GM19467 (cell line): ENCODE measurements around the gene TRAPPC1.
"Not testable (repeated sequence)": the region's sequence is repeated elsewhere in the genome, so short reads cannot be mapped to it uniquely, and the experiment has no call there.

ENCODE experiments used
- ATAC-seq: cut with Tn5 transposase; IDR thresholded peaks from one replicate; pipeline ENCODE4 v1.9.1; 2021; ENCODE audit warnings: mild to moderate bottlenecking, moderate library complexity; ENCODE audit not compliant: unreplicated experiment

Gene TRAPPC1

GRCh38 chr17:7931709-7932482 lies at the start of gene TRAPPC1, which contains the start of gene CNTROB:
Gene TRAPPC1, minus strand, starts transcription at chr17:7931946. Its CDS starts 117 bp downstream, at chr17:7931829.
Gene CNTROB, plus strand, starts transcription at chr17:7932206. Its CDS starts 874 bp downstream, at chr17:7933080.
- peak; percentile 81 for ATAC-seq

- ATAC-seq: no peak
Measured at GRCh38 chr17:7977805-7978204, 46.1 kb upstream of the TRAPPC1 start.

DNA sequence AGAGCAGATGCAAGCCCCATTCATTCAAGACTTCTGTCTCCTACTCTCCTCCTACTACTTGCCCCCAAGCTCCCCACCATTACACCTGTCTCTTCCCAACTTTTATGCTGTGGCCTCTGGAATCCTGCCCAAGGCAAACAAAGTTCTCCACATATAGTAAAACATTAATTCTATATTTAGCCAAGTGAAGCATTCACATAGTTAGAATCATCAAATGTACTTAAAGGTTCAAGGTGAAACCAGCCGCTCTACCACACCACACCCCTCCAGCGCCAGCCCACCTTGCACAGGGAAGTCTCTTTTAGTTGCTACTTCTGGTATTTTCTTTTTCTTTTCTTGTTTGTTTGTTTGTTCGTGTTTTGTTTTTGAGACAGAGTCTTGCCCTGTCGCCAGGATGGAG lies 45.3 kb upstream of the TRAPPC1 start:
- no peak for ATAC-seq

- no peak for ATAC-seq
Measured at GRCh38 chr17:7974638-7975131, 42.9 kb upstream of the TRAPPC1 start.

- no peak for ATAC-seq
Measured at GRCh38 chr17:7972131-7972785, 40.5 kb upstream of the TRAPPC1 start.

DNA sequence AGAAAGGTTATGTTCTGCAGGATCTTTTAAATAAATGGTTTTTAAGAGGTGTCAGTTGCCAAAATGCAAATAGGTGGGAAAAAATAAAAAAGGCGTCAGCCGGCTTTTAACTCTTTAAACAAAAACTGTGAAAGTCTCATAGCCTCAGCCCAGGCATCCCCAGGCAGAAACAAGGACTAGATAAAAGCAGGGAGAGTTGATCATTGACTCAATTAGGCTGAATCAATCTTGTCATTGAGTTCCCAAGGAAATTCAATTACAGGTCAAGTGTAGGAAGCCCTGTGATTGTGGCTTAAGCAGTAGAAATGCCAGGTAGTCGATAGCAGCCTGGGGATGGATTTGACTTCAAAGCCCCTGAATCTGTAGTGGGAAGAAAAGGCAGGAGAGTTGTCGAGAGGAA lies 39.9 kb upstream of the TRAPPC1 start:
- ATAC-seq: no peak

DNA sequence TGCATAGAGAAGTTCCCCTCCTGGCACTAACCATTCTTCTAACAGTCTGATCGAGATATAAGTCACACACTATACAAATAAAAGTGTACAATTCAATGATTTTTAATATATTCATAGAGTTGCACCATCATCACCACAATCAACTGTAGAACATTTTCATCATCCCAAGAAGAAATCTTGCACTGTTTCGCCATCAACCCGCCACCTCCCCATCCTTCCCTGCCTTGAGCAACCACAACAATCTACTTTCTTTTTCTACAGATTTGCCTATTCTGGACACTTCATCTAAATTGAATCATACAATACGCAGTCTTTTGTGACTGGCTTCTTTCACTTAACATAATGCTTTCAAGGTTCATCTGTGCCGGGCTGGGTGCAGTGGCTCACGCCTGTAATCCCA lies 37.7 kb upstream of the TRAPPC1 start:
- ATAC-seq: no peak

GRCh38 chr17:7967751-7968150 lies 36.0 kb upstream of the TRAPPC1 start:
- no peak for ATAC-seq

DNA sequence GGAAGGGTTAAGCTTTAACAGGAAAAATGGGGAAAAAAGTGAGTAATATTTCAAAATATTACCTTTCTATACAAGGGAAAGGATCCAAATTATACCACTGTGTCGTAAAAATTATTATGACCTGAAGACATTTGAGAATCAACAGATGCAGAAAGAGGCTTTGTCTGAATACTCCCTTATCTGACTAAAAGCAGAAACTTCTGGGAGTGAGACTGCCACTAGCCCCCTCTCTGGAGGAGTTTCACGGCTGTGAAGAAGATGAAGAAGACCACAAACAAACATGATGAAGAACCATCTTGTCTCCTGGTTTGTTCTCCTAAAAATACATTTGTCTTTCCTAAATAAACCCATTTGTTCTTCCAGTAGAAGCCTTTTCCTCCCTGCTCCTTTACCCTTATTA lies 29.7 kb upstream of the TRAPPC1 start:
- no peak for ATAC-seq

GRCh38 chr17:7959503-7960253 lies 27.9 kb upstream of the TRAPPC1 start:
- ATAC-seq: no peak

DNA sequence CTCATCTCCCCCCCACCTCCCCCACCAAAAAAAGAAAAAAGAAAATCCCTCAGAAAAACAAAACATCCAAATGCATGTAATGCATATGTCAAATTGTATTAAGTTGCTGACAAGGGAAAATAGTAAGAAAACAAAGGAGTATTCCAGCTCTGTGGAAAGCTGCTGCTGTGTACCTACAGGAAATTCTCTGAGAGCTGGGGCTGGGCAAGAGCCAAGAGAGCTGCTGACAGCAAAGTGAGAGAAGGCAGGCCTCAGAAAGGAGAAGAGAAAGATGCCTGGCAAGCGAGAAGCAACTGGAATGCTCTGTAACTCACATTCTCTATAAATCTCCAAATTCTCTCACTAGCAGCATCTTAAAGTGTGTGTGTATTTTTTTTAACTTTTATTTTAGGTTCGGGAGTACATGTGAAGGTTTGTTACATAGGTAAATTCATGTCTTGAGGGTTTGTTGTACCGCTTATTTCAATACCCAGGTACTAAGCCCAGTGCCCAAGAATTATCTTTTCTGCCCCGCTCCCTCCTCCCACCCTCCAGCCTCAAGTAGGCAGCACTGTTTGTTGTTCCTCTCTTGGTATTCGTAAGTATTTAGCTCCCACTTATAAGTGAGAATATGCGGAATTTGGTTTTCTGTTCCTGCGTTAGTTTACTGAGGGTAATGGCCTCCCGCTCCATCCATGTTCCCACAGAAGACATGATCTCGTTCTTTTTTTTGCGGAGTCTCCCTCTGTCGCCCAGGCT lies 24.7 kb upstream of the TRAPPC1 start:
- ATAC-seq: no peak

DNA sequence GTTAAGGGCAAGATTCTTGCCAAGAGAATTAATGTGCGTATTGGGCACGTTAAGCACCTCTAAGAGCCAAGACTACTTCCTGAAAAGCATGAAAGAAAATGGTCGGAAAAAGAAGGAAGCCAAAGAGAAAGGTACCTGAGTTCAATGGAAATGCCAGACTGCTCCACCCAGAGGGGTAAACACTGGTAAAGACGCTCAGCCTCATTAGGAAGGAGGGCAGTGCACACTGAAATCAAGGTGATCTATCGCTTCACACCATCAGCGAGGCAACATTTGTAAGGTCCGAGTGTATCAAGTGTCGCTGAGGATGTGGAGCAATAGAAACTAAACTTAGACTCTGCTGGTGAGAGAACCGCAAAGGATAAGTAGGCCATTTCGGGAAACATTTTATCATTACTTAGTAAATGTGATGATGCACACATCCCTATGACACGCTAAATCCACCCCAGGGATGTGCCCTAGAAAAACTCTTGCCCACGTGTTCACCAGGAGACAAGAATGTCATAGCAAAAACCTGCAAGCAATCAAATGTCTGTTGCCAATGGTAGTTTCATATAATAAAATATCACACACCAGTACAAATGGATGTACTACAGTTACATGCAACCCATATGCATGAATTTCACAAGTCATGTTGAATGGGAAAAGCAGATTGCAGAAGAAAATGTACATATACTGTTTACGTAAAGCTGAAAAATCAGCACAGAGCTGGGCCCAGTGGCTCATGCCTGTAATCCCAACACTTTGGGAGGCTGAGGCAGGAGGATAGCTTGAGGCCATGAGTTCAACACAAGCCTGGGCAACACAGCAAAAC lies 23.9 kb upstream of the TRAPPC1 start:
- no peak for ATAC-seq

- ATAC-seq: not testable (repeated sequence)
Measured at GRCh38 chr17:7953266-7953665, 21.5 kb upstream of the TRAPPC1 start.

DNA sequence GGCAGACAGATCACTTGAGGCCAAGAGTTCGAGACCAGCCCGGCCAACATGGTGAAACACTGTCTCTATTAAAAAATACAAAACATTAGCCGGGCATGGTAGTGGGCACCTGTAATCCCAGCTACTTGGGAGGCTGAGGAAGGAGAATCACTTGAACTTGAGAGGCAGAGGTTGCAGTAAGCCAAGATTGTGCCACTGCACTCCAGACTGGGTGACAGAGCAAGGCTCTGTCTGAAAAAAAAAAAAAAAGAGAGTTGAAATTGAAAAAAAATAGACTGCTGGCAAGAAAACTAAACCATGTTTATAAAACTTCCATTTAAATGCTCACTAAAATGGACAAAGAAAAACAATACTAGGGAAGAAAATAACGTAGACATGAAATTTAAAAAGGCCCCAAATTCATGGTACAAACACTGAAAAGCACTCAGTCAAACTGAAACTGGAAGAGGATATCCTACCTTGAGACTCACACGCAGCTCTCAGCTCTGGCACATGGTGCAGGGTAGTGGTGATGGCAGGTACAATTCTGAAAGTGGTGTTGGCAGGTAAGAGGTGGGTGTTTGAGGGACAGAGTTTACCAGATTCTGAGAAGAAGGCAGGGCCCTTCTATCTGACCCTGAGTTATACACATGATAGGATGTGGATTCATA lies 19.5 kb upstream of the TRAPPC1 start:
- no peak for ATAC-seq

- ATAC-seq: no peak
Measured at GRCh38 chr17:7950578-7950977, 18.8 kb upstream of the TRAPPC1 start.

- ATAC-seq: no peak
Measured at GRCh38 chr17:7947651-7948050, 15.9 kb upstream of the TRAPPC1 start.

- ATAC-seq: no peak
Measured at GRCh38 chr17:7946441-7946840, 14.7 kb upstream of the TRAPPC1 start.

DNA sequence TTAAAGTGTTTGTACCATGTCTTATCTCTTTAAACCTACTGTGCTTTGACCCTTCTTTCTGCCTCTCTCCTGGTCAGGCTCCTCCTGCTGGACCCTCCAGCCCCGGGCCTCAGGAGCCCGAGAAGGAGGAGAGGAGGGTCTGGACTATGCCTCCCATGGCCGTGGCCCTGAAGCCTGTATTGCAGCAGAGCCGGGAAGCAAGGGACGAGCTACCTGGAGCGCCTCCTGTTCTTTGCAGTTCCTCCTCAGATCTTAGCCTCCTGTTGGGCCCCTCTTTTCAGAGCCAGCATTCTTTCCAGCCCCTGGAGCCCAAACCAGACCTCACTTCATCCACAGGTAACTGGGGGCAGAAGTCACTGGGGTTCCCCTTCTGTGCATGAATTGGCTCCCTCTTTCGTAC lies 13.9 kb upstream of the TRAPPC1 start:
- no peak for ATAC-seq

GRCh38 chr17:7944326-7944725 lies 12.6 kb upstream of the TRAPPC1 start:
- ATAC-seq: no peak
